SK-N-SH treated with all-trans-retinoic acid at 6 μM for 48 hours (cell line): ENCODE measurements around the gene PRSS56.

Source experiments
- ARNTL ChIP-seq: fragments of 450-650 bp; formaldehyde crosslinking; IDR thresholded peaks from 2 replicates; pipeline ENCODE4 v1.5.0; 2020; ENCODE audit warnings: low read depth, mild to moderate bottlenecking, moderate library complexity, borderline replicate concordance
- ESRRG ChIP-seq: fragments of 250-450 bp; sonication (Bioruptor Pico); IDR thresholded peaks from 2 replicates; pipeline ENCODE4 v1.6.1; 2021; ENCODE audit warnings: mild to moderate bottlenecking
- GLIS3 ChIP-seq: fragments of 250-450 bp; sonication (Bioruptor Pico); IDR thresholded peaks from 2 replicates; pipeline ENCODE4 v1.5.0; 2020; ENCODE audit warnings: mild to moderate bottlenecking, moderate library complexity
- TOX ChIP-seq: fragments of 250-450 bp; sonication (Bioruptor Pico); IDR thresholded peaks from 2 replicates; pipeline ENCODE4 v1.8.0; 2021; ENCODE audit warnings: mild to moderate bottlenecking, moderate library complexity, borderline replicate concordance
- ZC3H10 ChIP-seq: fragments of 250-450 bp; sonication (Bioruptor Pico); IDR thresholded peaks from 2 replicates; pipeline ENCODE4 v1.5.1; 2021; ENCODE audit warnings: mild to moderate bottlenecking, moderate library complexity

- TF ChIP-seq TOX (CRISPR knock-in tag) (no peak), GLIS3 (CRISPR knock-in tag) (no peak), ZC3H10 (CRISPR knock-in tag) (no peak), ARNTL (CRISPR knock-in tag) (no peak), ESRRG (CRISPR knock-in tag) (no peak)
Measured at GRCh38 chr2:232538671-232539070, 18.5 kb downstream of the PRSS56 start.
